ENCODE results near the gene UROC1.

GRCh38 chr3:126525853-126526667 is 8.5 kb upstream of the UROC1 start:
- TF ChIP-seq CTCF (conservative IDR thresholded peaks at IDR 0.05; ENCODE audit: low read depth, low read length) (no peak), POLR2A (IDR thresholded peaks at IDR 0.05; ENCODE audit: low read depth, low read length) (no peak), SMC3 (IDR thresholded peaks at IDR 0.05; ENCODE audit: low read depth, low read length) (no peak), RCOR1 (IDR thresholded peaks at IDR 0.05; ENCODE audit: insufficient replicate concordance, low read length) (no peak), RAD21 (IDR thresholded peaks at IDR 0.05; ENCODE audit: low read length) (no peak)
